Naive thymus-derived CD8-positive, alpha-beta T cell (primary cell): Measurements from ENCODE around the gene ANKLE1. TPM values are rescaled to one million over a fixed set of nuclear protein-coding genes. Genes with fewer than 3 reads are reported as not detected.

ENCODE experiments used
- ATAC-seq, 2 donors: fragments of 150-1000 bp; cut with Tn5 transposase in 1 of 2; sonication (Bioruptor Pico), chemical (Tn5 transposase) in 1 of 2; 1 replicate in 1 of 2; 2 replicates in 1 of 2; pipeline ENCODE4 v1.10.0; 2021; ENCODE audit warnings: mild to moderate bottlenecking in 2 of 2, moderate library complexity in 2 of 2
- POLR2A ChIA-PET: fragments of 350-600 bp; sonication (Branson Sonifier 250); formaldehyde crosslinking; loops from one replicate; lab custom pipeline; 2021; ENCODE audit warnings: antibody characterized with exemption; lab: Charles Lee
- DNase-seq, 10 donors: peaks; one replicate each; pipeline versions ENCODE4 v3.0.0 to v3.0.0-alpha.2; 2020 to 2022
- H3K27ac Mint-ChIP-seq, 10 donors: one replicate each; pipeline ENCODE4 v1.8.0; 2020 to 2022; ENCODE audit warnings: mild to moderate bottlenecking in 10 of 10, mixed read lengths in 10 of 10, moderate library complexity in 4 of 10, inconsistent platforms in 1 of 10
- H3K27me3 Mint-ChIP-seq, 5 donors: one replicate each; pipeline ENCODE4 v1.8.0; 2021 to 2022; ENCODE audit warnings: mixed read lengths in 5 of 5
- H3K36me3 Mint-ChIP-seq, 3 donors: one replicate each; pipeline ENCODE4 v1.8.0; 2020 to 2022; ENCODE audit warnings: mixed read lengths in 3 of 3, mild to moderate bottlenecking in 2 of 3, inconsistent platforms in 1 of 3
- H3K4me1 Mint-ChIP-seq, 4 donors: one replicate each; pipeline ENCODE4 v1.8.0; 2021 to 2022; ENCODE audit warnings: mixed read lengths in 4 of 4
- H3K4me3 Mint-ChIP-seq, 10 donors: one replicate each; pipeline ENCODE4 v1.8.0; 2020 to 2022; ENCODE audit warnings: mild to moderate bottlenecking in 10 of 10, mixed read lengths in 10 of 10, moderate library complexity in 6 of 10, inconsistent platforms in 1 of 10
- H3K9me3 Mint-ChIP-seq, 9 donors: one replicate each; pipeline ENCODE4 v1.8.0; 2020 to 2022; ENCODE audit warnings: mixed read lengths in 9 of 9, mild to moderate bottlenecking in 3 of 9, inconsistent platforms in 1 of 9, moderate library complexity in 1 of 9
- polyA plus RNA-seq, 3 donors: library from polyadenylated mRNA; unstranded; fragments of 300-500 nt; fragmentation: Illumina TruSeq; gene quantifications; one replicate each; pipeline ENCODE4 v1.2.3, GENCODE V29; 2021
- total RNA-seq, 8 experiments: library from RNA in 2 of 8; stranded (reverse) in 2 of 8; gene quantifications; one replicate each; pipeline ENCODE4 v1.2.3 and lab custom pipeline; 2021 to 2026

Gene ANKLE1
- total and polyA plus RNA-seq, 5 experiments from 2014 or later = 0.05 to 3.4 (median 1.4) TPM

GRCh38 chr19:17255150-17255621 is 26.5 kb upstream of the ANKLE1 start:
- Mint-ChIP-seq H3K36me3 (no peaks in the 10 kb centered on the region), H3K4me1 (no peaks in the 10 kb centered on the region), H3K9me3 (no peaks in the 10 kb centered on the region), H3K27me3 (no peaks in the 10 kb centered on the region), H3K4me3 (no peak overlapping the region), H3K27ac (no peak overlapping the region)
- DNase-seq = no peak
- no peak for ATAC-seq
- POLR2A ChIA-PET = interaction anchor here (0.6 kb wide), 2 partner anchors 9 to 623 kb away, joined by 3 to 5 read pairs; partner anchors contain the start of gene USHBP1

GRCh38 chr19:17256130-17256529 is 25.6 kb upstream of the ANKLE1 start:
- Mint-ChIP-seq H3K27me3 (peaks cover 0 to 1% (median 0%) of the 10 kb centered on the region in 5 donors), H3K36me3 (no peaks in the 10 kb centered on the region), H3K4me1 (peaks cover 4 to 7% (median 5%) of the 10 kb centered on the region in 4 donors), H3K27ac (no peak overlapping the region), H3K9me3 (peaks cover 0 to 2% (median 0%) of the 10 kb centered on the region in 9 donors), H3K4me3 (no peak overlapping the region)
- DNase-seq = no peak
- ATAC-seq = no peak
- POLR2A ChIA-PET = interaction anchor here (0.6 to 2.8 kb wide), 3 partner anchors 11 to 1392 kb away, joined by 3 to 10 read pairs (median 5); partner anchors contain the start of gene BABAM1

- no peak overlapping the region for H3K4me3 Mint-ChIP-seq
- no peak overlapping the region for H3K27ac Mint-ChIP-seq
- DNase-seq = no peak
- peaks cover 4 to 7% (median 5%) of the 10 kb centered on the region in 4 donors for H3K4me1 Mint-ChIP-seq
- no peaks in the 10 kb centered on the region for H3K36me3 Mint-ChIP-seq
- peaks cover 0 to 1% (median 0%) of the 10 kb centered on the region in 5 donors for H3K27me3 Mint-ChIP-seq
- H3K9me3 Mint-ChIP-seq = peaks cover 0 to 2% (median 0%) of the 10 kb centered on the region in 9 donors
- POLR2A ChIA-PET = interaction anchor here (1.7 kb wide), 1 partner anchor 24 kb away, joined by 3 read pairs; no protein-coding TSS in a partner anchor
- no peak for ATAC-seq
Observed at GRCh38 chr19:17259118-17259780, 22.5 kb upstream of the ANKLE1 start.

GRCh38 chr19:17259934-17260333 is 21.8 kb upstream of the ANKLE1 start:
- no peak for DNase-seq
- Mint-ChIP-seq H3K36me3 (no peaks in the 10 kb centered on the region), H3K27me3 (peaks cover 0 to 1% (median 0%) of the 10 kb centered on the region in 5 donors), H3K27ac (no peak overlapping the region), H3K9me3 (peaks cover 0 to 2% (median 0%) of the 10 kb centered on the region in 9 donors), H3K4me3 (no peak overlapping the region), H3K4me1 (peaks cover 6 to 12% (median 9%) of the 10 kb centered on the region in 4 donors)
- no peak for ATAC-seq
- POLR2A ChIA-PET = interaction anchor here (1.7 kb wide), 2 partner anchors 22 to 24 kb away, joined by 3 to 5 read pairs; partner anchors contain the start of gene ANKLE1

GRCh38 chr19:17260842-17261325 is 20.8 kb upstream of the ANKLE1 start:
- peaks cover 0 to 2% (median 0%) of the 10 kb centered on the region in 9 donors for H3K9me3 Mint-ChIP-seq
- H3K27ac Mint-ChIP-seq = peak overlapping the region in 3 of 10 donors; percentile 0 to 11 (median 1)
- POLR2A ChIA-PET = interaction anchor here (0.7 to 1.7 kb wide), 2 partner anchors 21 to 263 kb away, joined by 4 to 5 read pairs; partner anchors contain the start of gene ANKLE1
- H3K4me1 Mint-ChIP-seq = peaks cover 6 to 12% (median 10%) of the 10 kb centered on the region in 4 donors
- peak; percentile 100 for ATAC-seq
- peaks cover 0 to 1% (median 0%) of the 10 kb centered on the region in 5 donors for H3K27me3 Mint-ChIP-seq
- DNase-seq = peak; percentile 75 to 92 (median 87)
- no peak overlapping the region for H3K4me3 Mint-ChIP-seq
- no peaks in the 10 kb centered on the region for H3K36me3 Mint-ChIP-seq

- POLR2A ChIA-PET = interaction anchor here (0.6 kb wide), 1 partner anchor 494 kb away, joined by 3 read pairs; no protein-coding TSS in a partner anchor
- Mint-ChIP-seq H3K27me3 (peaks cover 0 to 1% (median 0%) of the 10 kb centered on the region in 5 donors), H3K4me1 (peaks cover 11 to 21% (median 19%) of the 10 kb centered on the region in 4 donors), H3K27ac (peak overlapping the region in 1 of 10 donors; percentile 9), H3K36me3 (no peaks in the 10 kb centered on the region), H3K9me3 (peaks cover 0 to 2% (median 0%) of the 10 kb centered on the region in 9 donors), H3K4me3 (no peak overlapping the region)
- ATAC-seq (no peak), DNase-seq (no peak)
Observed at GRCh38 chr19:17262557-17262956, 19.1 kb upstream of the ANKLE1 start.

GRCh38 chr19:17263712-17264640 is 17.7 kb upstream of the ANKLE1 start:
- peaks cover 0 to 1% (median 0%) of the 10 kb centered on the region in 5 donors for H3K27me3 Mint-ChIP-seq
- H3K36me3 Mint-ChIP-seq = no peaks in the 10 kb centered on the region
- POLR2A ChIA-PET = interaction anchor here (0.7 to 1.5 kb wide), 4 partner anchors 9 to 80 kb away, joined by 3 to 5 read pairs (median 4); partner anchors contain the start of gene ANKLE1
- peaks cover 11 to 30% (median 27%) of the 10 kb centered on the region in 4 donors for H3K4me1 Mint-ChIP-seq
- H3K27ac Mint-ChIP-seq = peak overlapping the region in 8 of 10 donors; percentile 23 to 82 (median 74)
- ATAC-seq = no peak
- no peak for DNase-seq
- H3K4me3 Mint-ChIP-seq = no peak overlapping the region
- peaks cover 0 to 2% (median 0%) of the 10 kb centered on the region in 9 donors for H3K9me3 Mint-ChIP-seq

- peaks cover 11 to 30% (median 27%) of the 10 kb centered on the region in 4 donors for H3K4me1 Mint-ChIP-seq
- peak within 1 kb of the TSS in 9 of 10 donors; percentile 23 to 82 (median 70) for H3K27ac Mint-ChIP-seq
Observed at GRCh38 chr19:17264641-17264979, 17.1 kb upstream of the ANKLE1 start, which contains the start of gene USHBP1. Gene USHBP1, minus strand, starts transcription at chr19:17264745. Its CDS starts 446 bp downstream, at chr19:17264299.

GRCh38 chr19:17266026-17266425 is 15.7 kb upstream of the ANKLE1 start:
- POLR2A ChIA-PET = interaction anchor here (0.6 to 3.4 kb wide), 7 partner anchors 9 to 617 kb away, joined by 3 to 20 read pairs (median 10); partner anchors contain the start of genes ANKLE1, MRPL34, MVB12A and USE1
- peaks cover 7 to 28% (median 21%) of the 10 kb centered on the region in 4 donors for H3K4me1 Mint-ChIP-seq
- peaks cover 0 to 15% (median under 1%) of the 10 kb centered on the region in 3 donors for H3K36me3 Mint-ChIP-seq
- no peak for ATAC-seq
- H3K4me3 Mint-ChIP-seq = no peak overlapping the region
- peaks cover 0 to 1% (median 0%) of the 10 kb centered on the region in 5 donors for H3K27me3 Mint-ChIP-seq
- no peaks in the 10 kb centered on the region for H3K9me3 Mint-ChIP-seq
- peak overlapping the region in 3 of 10 donors; percentile 40 to 83 (median 49) for H3K27ac Mint-ChIP-seq
- no peak for DNase-seq

More at GRCh38 chr19:17264641-17264979, 17.1 kb upstream of the ANKLE1 start, which contains the start of gene USHBP1:
- ATAC-seq (no peak), DNase-seq (no peak)
- Mint-ChIP-seq H3K27me3 (peaks cover 0 to 1% (median 0%) of the 10 kb centered on the region in 5 donors), H3K4me3 (no peak within 1 kb of the TSS), H3K36me3 (peaks cover 0 to 1% (median 0%) of the 10 kb centered on the region in 3 donors), H3K9me3 (peaks cover 0 to 2% (median 0%) of the 10 kb centered on the region in 9 donors)
- POLR2A ChIA-PET = interaction anchor here (0.7 to 1.5 kb wide), 4 partner anchors 10 to 80 kb away, joined by 3 to 5 read pairs (median 4); partner anchors contain the start of gene ANKLE1

- DNase-seq (no peak), ATAC-seq (no peak)
- peak overlapping the region; percentile 38 to 96 (median 76) for H3K27ac Mint-ChIP-seq
- peaks cover 7 to 27% (median 22%) of the 10 kb centered on the region in 4 donors for H3K4me1 Mint-ChIP-seq
- H3K36me3 Mint-ChIP-seq = peaks cover 0 to 21% (median 5%) of the 10 kb centered on the region in 3 donors
- POLR2A ChIA-PET = interaction anchor here (0.6 to 3.4 kb wide), 14 partner anchors 9 to 617 kb away, joined by 3 to 20 read pairs (median 6); partner anchors contain the start of genes ANKLE1, DDA1, MRPL34 and MVB12A
- H3K4me3 Mint-ChIP-seq = peak overlapping the region; percentile 68 to 90 (median 83)
- H3K9me3 Mint-ChIP-seq = no peaks in the 10 kb centered on the region
- H3K27me3 Mint-ChIP-seq = peaks cover 0 to 1% (median 0%) of the 10 kb centered on the region in 5 donors
Observed at GRCh38 chr19:17266589-17266974, 15.1 kb upstream of the ANKLE1 start.
